ENCODE data around the gene BCL7A. TPM values are rescaled to one million over a fixed set of nuclear protein-coding genes. Genes with fewer than 3 reads are reported as not detected.

The BCL7A gene
- total and polyA plus RNA-seq, 9 of the 15 experiments (the other 6 are each of a cell fraction or from before 2014, with no cell fraction given) = 0.25 to 21.9 (median 14.9) TPM

DNA sequence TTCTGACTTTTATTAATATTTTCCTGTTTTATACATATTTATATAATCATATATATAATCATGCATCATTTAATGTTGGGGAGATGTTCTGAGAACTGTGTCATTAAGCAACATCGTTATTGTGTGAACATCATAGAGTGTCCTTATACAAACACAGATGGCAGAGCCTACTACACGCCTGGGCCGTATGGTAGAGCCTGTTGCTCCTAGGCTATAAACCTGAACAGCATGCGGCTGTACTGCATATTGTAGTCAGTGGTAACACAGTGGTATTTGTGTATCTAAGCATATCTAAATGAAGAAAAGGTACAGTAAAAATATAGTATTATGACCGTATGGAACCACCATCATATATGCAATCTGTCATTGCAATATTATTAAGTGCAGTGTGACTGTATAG, 44.7 kb upstream of the BCL7A start:
- TF ChIP-seq ZNF609 (CRISPR knock-in tag; IDR thresholded peaks at IDR 0.05; ENCODE audit: borderline replicate concordance) (no peak), STAT5A (IDR thresholded peaks at IDR 0.05; ENCODE audit: borderline replicate concordance, low read length) (no peak), WHSC1 (IDR thresholded peaks at IDR 0.05; ENCODE audit: low read length) (no peak), ZNF717 (CRISPR knock-in tag; IDR thresholded peaks at IDR 0.05) (no peak), KDM4B (IDR thresholded peaks at IDR 0.05; ENCODE audit: borderline replicate concordance in 2 of 2, low read depth in 1 of 2) (no peak), ZNF165 (CRISPR knock-in tag; IDR thresholded peaks at IDR 0.05; ENCODE audit: borderline replicate concordance) (no peak), LEF1 (IDR thresholded peaks at IDR 0.05) (no peak), CEBPG (CRISPR knock-in tag; IDR thresholded peaks at IDR 0.05) (no peak), CEBPG (tag; conservative IDR thresholded peaks at IDR 0.05 in 1 of 2, IDR thresholded peaks at IDR 0.05 in 1 of 2) (no peak), NCOR1 (IDR thresholded peaks at IDR 0.05) (no peak), MED1 (CRISPR knock-in tag; IDR thresholded peaks at IDR 0.05; ENCODE audit: borderline replicate concordance) (no peak), ZNF253 (CRISPR knock-in tag; conservative IDR thresholded peaks at IDR 0.05) (no peak), MCM3 (IDR thresholded peaks at IDR 0.05) (no peak), ZNF384 (IDR thresholded peaks at IDR 0.05; ENCODE audit: low read depth, low read length) (no peak), MTF1 (CRISPR knock-in tag; IDR thresholded peaks at IDR 0.05; ENCODE audit: borderline replicate concordance) (no peak), MEIS2 (IDR thresholded peaks at IDR 0.05; ENCODE audit: partially characterized antibody) (no peak), SNIP1 (IDR thresholded peaks at IDR 0.05; ENCODE audit: low read depth) (no peak), ZNF644 (tag; IDR thresholded peaks at IDR 0.05; ENCODE audit: low read depth) (no peak), MIER1 (IDR thresholded peaks at IDR 0.05; ENCODE audit: low read depth) (no peak)
- TF ChIP-seq, protein P1, sequence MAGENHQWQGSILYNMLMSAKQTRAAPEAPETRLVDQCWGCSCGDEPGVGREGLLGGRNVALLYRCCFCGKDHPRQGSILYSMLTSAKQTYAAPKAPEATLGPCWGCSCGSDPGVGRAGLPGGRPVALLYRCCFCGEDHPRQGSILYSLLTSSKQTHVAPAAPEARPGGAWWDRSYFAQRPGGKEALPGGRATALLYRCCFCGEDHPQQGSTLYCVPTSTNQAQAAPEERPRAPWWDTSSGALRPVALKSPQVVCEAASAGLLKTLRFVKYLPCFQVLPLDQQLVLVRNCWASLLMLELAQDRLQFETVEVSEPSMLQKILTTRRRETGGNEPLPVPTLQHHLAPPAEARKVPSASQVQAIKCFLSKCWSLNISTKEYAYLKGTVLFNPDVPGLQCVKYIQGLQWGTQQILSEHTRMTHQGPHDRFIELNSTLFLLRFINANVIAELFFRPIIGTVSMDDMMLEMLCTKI (IDR thresholded peaks at IDR 0.05; ENCODE audit: partially characterized antibody) = no peak
- H3K9ac ChIP-seq (ENCODE audit: insufficient read depth in 1 of 2, low read depth in 2 of 2, low read length in 2 of 2) = no peak overlapping the region
- FAIRE-seq = no peak
- WGBS (ENCODE audit: insufficient coverage, low coverage, missing lambda C conversion rate) = 71% methylated on average over 5 of the region's 5 CpGs
- H3K4me2 ChIP-seq (ENCODE audit: insufficient read depth, low read length) = no peak overlapping the region
- intact Hi-C loops (cut with micrococcal nuclease) (no loop called here), in situ Hi-C loops (cut with MboI) (no loop called here)
- no peak overlapping the region for H2AFZ ChIP-seq (ENCODE audit: low read depth, low read length)
- H3K4me1 ChIP-seq (replicated peaks in 1 of 2; ENCODE audit: control insufficient read depth in 2 of 2, insufficient read depth in 2 of 2, low read length in 2 of 2) = peaks cover 4 to 5% of the 10 kb centered on the region in 2 experiments; a peak in 3 of 5 replicates
- ATAC-seq = no peak
- no peaks in the 10 kb centered on the region for H3K36me3 ChIP-seq (ENCODE audit: control insufficient read depth, insufficient read depth, low read length)
- no peak overlapping the region for H3K27ac ChIP-seq (ENCODE audit: extremely low read depth, low read depth, low read length)
- H3K27me3 ChIP-seq (ENCODE audit: control insufficient read depth in 2 of 2, insufficient read depth in 2 of 2, low read length in 2 of 2) = no peaks in the 10 kb centered on the region
- no peak for DNase-seq (ENCODE audit: extremely low read depth in 1 of 4, low spot score in 3 of 4)
- ChIA-PET POLR2A (interaction anchor here (0.6 kb wide), 1 partner anchor 44 kb away, joined by 3 read pairs; no protein-coding TSS in a partner anchor), CTCF (ENCODE audit: low intra/inter-chr PET ratio) (no interaction called here)
- no peaks in the 10 kb centered on the region for H3K79me2 ChIP-seq (ENCODE audit: control insufficient read depth, insufficient read depth, low read length)
- BruUV-seq (replicated peaks) = no TSS peak
- H3K9me1 ChIP-seq (ENCODE audit: control insufficient read depth, insufficient read depth, low read length) = no peaks in the 10 kb centered on the region
- H3K9me3 ChIP-seq (replicated peaks; ENCODE audit: control insufficient read depth, insufficient read depth, low read depth, low read length) = no peaks in the 10 kb centered on the region
- no peaks in the 10 kb centered on the region for H4K20me1 ChIP-seq (replicated peaks; ENCODE audit: control insufficient read depth, insufficient read depth, low read length)
- no peak overlapping the region for H3K4me3 ChIP-seq
